DOHH2 (cell line): ENCODE measurements around the gene DIDO1.

ENCODE experiments used
- H3F3A ChIP-seq: fragments of 200-600 bp; sonication (generic), shearing (Covaris generic); 2 replicates; pipeline ENCODE4 v1.6.0; 2016; ENCODE audit warnings: antibody characterized with exemption, mild to moderate bottlenecking; ENCODE audit not compliant: control insufficient read depth, insufficient read depth
- H3K27ac ChIP-seq: fragments of 200-600 bp; sonication (generic); 2 replicates; pipeline ENCODE4 v1.5.1; 2014; ENCODE audit warnings: low read depth, mild to moderate bottlenecking, low read length, moderate library complexity
- H3K27me3 ChIP-seq: fragments of 200-600 bp; sonication (generic); 2 replicates; pipeline ENCODE4 v1.6.1; 2014; ENCODE audit warnings: mild to moderate bottlenecking, low read length, mixed read lengths; ENCODE audit not compliant: control insufficient read depth
- H3K36me3 ChIP-seq: fragments of 200-600 bp; sonication (generic); 2 replicates; pipeline ENCODE4 v1.6.1; 2014; ENCODE audit warnings: mild to moderate bottlenecking, low read length, moderate library complexity, mixed read lengths; ENCODE audit not compliant: control insufficient read depth
- H3K4me1 ChIP-seq: fragments of 200-600 bp; sonication (generic); 2 replicates; pipeline ENCODE4 v1.6.1; 2014; ENCODE audit warnings: mild to moderate bottlenecking, low read length, mixed read lengths; ENCODE audit not compliant: control insufficient read depth
- H3K4me2 ChIP-seq: fragments of 200-600 bp; sonication (generic); 2 replicates; pipeline ENCODE4 v1.6.0; 2014; ENCODE audit warnings: mild to moderate bottlenecking, low read length, moderate library complexity
- H3K4me3 ChIP-seq: fragments of 200-600 bp; sonication (generic); 2 replicates; pipeline ENCODE4 v1.5.1; 2014; ENCODE audit warnings: mild to moderate bottlenecking, low read length, mixed read lengths
- H3K79me2 ChIP-seq: fragments of 200-600 bp; sonication (generic); 2 replicates; pipeline ENCODE4 v1.6.1; 2014; ENCODE audit warnings: mild to moderate bottlenecking, low read length, mixed read lengths; ENCODE audit not compliant: control insufficient read depth
- H3K9me2 ChIP-seq: fragments of 200-600 bp; sonication (generic); replicated peaks from 2 replicates; pipeline ENCODE4 v1.6.1; 2014; ENCODE audit warnings: mild to moderate bottlenecking, low read length, mixed read lengths; ENCODE audit not compliant: control insufficient read depth
- H3K9me3 ChIP-seq: fragments of 200-600 bp; sonication (generic); 2 replicates; pipeline ENCODE4 v1.6.1; 2014; ENCODE audit warnings: antibody characterized with exemption, low read length, mixed read lengths; ENCODE audit not compliant: control insufficient read depth, insufficient read depth
- H4K20me1 ChIP-seq: fragments of 200-600 bp; sonication (generic); 2 replicates; pipeline ENCODE4 v1.6.0; 2014; ENCODE audit warnings: low read depth, mild to moderate bottlenecking, antibody characterized with exemption, low read length, moderate library complexity; ENCODE audit not compliant: control insufficient read depth, insufficient read depth
- EZH2phosphoT487 ChIP-seq: fragments of 200-600 bp; sonication (generic); IDR thresholded peaks from 2 replicates; pipeline ENCODE4 v1.6.1; 2017; ENCODE audit warnings: borderline replicate concordance, mild to moderate bottlenecking, antibody characterized with exemption, low read length, moderate library complexity, mixed read lengths
- TF ChIP-seq, protein P1 (sequence below): fragments of 200-600 bp; sonication (generic); IDR thresholded peaks from one replicate; pipeline ENCODE4 v1.5.1; 2014; ENCODE audit warnings: antibody characterized with exemption, mild to moderate bottlenecking, low read depth, low read length; ENCODE audit not compliant: poor library complexity, severe bottlenecking

The DIDO1 gene

DNA sequence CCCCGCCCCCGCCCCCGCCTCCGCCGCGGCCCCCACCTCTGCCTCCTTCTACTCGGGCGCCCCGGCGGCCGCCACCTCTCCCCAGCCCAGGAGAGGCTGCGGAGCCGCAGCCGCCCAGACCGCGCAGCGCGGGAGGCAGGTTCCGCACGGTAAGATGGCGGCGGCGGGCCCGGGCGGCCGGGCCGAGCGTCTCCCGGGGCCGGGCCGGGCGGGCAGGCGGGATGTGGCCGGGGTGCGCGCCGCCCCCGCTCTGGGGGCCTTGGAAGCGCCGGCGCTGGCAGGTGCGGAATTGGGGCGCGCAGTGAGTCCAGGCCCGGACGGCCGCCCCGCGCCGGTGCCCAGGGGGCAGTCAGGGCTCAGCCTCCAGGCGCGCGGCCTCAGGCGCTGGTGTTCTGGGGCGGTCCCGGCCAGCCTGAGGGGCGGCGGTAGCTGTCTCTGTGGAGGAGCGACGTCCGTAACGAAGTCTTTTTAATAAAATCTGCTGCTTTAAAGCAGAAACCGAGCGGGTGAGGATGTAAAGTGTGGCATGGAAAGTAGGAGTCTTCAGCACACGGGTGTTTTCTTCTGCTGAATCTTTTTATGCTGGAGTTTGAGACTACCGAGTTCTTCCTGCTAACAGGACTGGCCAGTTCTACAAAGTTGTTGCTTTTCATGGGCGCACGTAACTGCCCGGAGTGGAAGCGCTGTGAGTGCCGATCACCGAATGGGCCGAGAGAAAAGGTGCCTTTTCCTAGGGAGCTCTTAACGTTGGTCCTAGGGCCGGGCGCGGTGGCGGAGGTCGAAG lies 12.0 kb upstream of the DIDO1 start, which contains the start of gene GID8:
TSS of gene GID8 (plus strand) at position 43 of the 784 bp plus-strand sequence. CDS start 3,356 bp downstream, outside the sequence.
- H3K27me3 ChIP-seq = no peaks in the 10 kb centered on the region
- peaks cover 96% of the 10 kb centered on the region for H3K79me2 ChIP-seq
- H3K4me3 ChIP-seq = peak within 1 kb of the TSS; percentile 94
- H3K9me3 ChIP-seq = no peaks in the 10 kb centered on the region
- no peaks in the 10 kb centered on the region for H3F3A ChIP-seq
- no peak for TF ChIP-seq EZH2phosphoT487
- TF ChIP-seq, protein P1, sequence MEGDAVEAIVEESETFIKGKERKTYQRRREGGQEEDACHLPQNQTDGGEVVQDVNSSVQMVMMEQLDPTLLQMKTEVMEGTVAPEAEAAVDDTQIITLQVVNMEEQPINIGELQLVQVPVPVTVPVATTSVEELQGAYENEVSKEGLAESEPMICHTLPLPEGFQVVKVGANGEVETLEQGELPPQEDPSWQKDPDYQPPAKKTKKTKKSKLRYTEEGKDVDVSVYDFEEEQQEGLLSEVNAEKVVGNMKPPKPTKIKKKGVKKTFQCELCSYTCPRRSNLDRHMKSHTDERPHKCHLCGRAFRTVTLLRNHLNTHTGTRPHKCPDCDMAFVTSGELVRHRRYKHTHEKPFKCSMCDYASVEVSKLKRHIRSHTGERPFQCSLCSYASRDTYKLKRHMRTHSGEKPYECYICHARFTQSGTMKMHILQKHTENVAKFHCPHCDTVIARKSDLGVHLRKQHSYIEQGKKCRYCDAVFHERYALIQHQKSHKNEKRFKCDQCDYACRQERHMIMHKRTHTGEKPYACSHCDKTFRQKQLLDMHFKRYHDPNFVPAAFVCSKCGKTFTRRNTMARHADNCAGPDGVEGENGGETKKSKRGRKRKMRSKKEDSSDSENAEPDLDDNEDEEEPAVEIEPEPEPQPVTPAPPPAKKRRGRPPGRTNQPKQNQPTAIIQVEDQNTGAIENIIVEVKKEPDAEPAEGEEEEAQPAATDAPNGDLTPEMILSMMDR = no peak
- peaks cover 71% of the 10 kb centered on the region for H3K36me3 ChIP-seq
- peaks cover 46% of the 10 kb centered on the region for H3K4me1 ChIP-seq
- H4K20me1 ChIP-seq = peaks cover 15% of the 10 kb centered on the region; the same call in 1 of the 2 replicates
- H3K9me2 ChIP-seq = no peaks in the 10 kb centered on the region
- H3K27ac ChIP-seq = peak within 1 kb of the TSS; percentile 63
- peak within 1 kb of the TSS; percentile 84 for H3K4me2 ChIP-seq

DNA sequence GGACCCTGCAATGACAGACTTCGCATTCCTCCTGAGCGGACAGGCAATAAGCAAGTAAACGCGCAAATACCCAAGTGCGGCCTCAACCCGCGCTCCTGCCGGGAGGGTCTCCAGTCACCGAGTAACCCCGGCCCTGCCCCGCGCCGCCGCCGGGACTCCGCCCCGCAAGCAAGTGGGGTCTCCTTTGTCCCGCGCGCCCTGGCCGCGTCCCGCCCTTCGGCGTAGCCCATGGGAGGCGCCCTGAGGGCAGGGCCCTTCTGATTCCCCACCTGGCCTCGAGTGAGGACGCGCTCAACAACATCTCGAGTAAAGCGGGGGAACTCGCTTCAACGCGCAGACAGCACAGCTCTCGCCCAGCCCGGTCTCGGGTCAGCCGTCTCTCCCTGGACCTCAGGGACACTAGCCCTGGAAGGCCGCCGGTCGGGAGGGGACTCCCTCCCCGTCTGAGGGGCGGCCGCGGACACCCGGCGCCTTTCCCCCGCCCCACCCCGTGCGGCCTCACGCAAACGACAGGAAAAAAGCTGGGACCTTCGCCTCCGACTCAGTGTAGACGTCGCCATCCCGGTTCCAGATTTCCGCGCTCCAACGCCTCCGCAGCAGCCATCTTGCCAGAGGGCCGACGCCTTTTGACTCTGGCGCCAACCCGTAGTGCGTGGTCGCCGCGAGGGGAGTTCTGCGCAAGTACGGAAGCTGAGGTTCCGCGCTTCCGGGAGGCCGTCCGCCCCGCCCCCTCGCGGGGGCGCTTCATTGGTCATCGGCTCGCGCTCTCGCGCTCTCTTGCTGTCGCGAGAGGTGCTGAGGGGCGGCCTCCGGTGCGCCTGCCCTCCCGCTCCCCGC lies 11.2 kb upstream of the DIDO1 start:
- Histone ChIP-seq H3K4me1 (peaks cover 54% of the 10 kb centered on the region), H3K4me2 (peak overlapping the region; percentile 84)

DNA sequence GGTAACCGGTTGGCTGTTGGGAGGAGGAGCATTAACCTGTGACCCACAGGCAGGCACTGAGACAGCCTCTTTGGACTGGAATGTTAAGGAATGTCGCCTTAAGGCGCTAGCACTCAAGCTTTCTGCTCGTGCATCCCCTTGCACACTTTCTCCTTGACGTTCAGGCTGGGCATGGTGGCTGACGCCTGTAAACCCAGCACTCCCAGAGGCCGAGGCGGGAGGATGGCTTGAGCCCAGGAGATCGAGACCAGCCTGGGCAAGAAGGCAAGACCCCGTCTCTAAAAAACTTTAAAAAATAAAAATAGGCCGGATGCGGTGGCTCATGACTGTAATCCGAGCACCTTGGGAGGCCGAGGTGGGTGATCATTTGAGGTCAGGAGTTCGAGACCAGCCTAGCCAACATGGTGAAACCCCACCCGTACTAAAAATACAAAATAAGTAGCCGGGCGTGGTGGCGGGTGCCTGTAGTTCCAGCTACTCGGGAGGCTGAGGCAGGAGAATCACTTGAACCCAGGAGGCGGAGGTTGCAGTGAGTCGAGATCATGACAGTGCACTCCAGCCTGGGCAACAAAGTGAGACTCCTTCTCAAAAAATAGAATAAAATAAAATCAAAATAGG lies 9.8 kb upstream of the DIDO1 start:
- Histone ChIP-seq H3K36me3 (peaks cover 60% of the 10 kb centered on the region), H3K9me3 (no peaks in the 10 kb centered on the region), H3K4me1 (peaks cover 67% of the 10 kb centered on the region), H3K4me2 (peak overlapping the region; percentile 84), H3K27ac (no peak overlapping the region), H3K9me2 (no peaks in the 10 kb centered on the region), H4K20me1 (peaks cover 15% of the 10 kb centered on the region; the same call in 1 of the 2 replicates), H3K4me3 (peak overlapping the region; percentile 94), H3K79me2 (peaks cover 96% of the 10 kb centered on the region), H3F3A (no peaks in the 10 kb centered on the region), H3K27me3 (no peaks in the 10 kb centered on the region)
- TF ChIP-seq, protein P1 = no peak

More for the DNA sequence above, 11.2 kb upstream of the DIDO1 start:
- H3K36me3 ChIP-seq = peaks cover 71% of the 10 kb centered on the region
- no peak for TF ChIP-seq EZH2phosphoT487
- TF ChIP-seq, protein P1 = no peak
- H3F3A ChIP-seq = no peaks in the 10 kb centered on the region
- no peaks in the 10 kb centered on the region for H3K27me3 ChIP-seq
- H3K27ac ChIP-seq = peak overlapping the region; percentile 63
- H3K9me2 ChIP-seq = no peaks in the 10 kb centered on the region
- H4K20me1 ChIP-seq = peaks cover 15% of the 10 kb centered on the region; the same call in 1 of the 2 replicates
- peaks cover 96% of the 10 kb centered on the region for H3K79me2 ChIP-seq
- H3K4me3 ChIP-seq = peak overlapping the region; percentile 94
- H3K9me3 ChIP-seq = no peaks in the 10 kb centered on the region
